ENCODE results near the gene C1QL4. TPM values are rescaled to one million over a fixed set of nuclear protein-coding genes. Genes with fewer than 3 reads are reported as not detected.
A peak's percentile ranks its signal among the peaks of the same experiment; 100 is the strongest.

Gene C1QL4
- polyA plus RNA-seq, 3 donors = not detected

DNA sequence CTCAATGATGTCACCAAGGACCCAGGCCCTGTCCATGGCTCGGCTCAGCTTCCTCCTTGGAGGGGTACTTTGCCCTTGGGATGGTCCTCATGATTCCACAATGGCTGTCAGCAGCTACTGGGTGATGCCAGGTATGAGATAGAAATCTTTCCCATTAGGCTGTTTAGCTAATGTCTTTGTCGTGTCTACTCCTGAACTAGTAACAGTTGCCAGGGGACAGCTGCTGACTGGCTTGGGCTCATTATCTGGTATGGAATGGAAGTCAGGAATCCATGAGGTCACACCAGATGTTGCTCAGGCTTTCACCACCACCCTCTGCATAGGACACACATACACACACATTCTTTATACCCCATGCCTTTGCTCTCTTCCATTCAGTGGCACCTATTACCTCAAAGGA, 32.8 kb downstream of the C1QL4 start:
- WGBS (ENCODE audit: insufficient coverage) = 100% methylated on average over 1 of the region's 2 CpGs
- Mint-ChIP-seq H3K4me3 (no peak overlapping the region), H3K36me3 (no peaks in the 10 kb centered on the region), H3K27me3 (ENCODE audit: low read depth in 3 of 3) (peaks cover 15 to 35% (median 26%) of the 10 kb centered on the region in 3 donors), H3K27ac (no peak overlapping the region), H3K4me1 (peaks cover 6% of the 10 kb centered on the region), H3K9me3 (peaks cover 0 to 3% (median 0%) of the 10 kb centered on the region in 7 donors)
- Histone ChIP-seq H3K9me3 (replicated peaks in 1 of 2; ENCODE audit: control insufficient read depth in 1 of 2, insufficient read depth in 1 of 2, low read length in 2 of 2) (no peaks in the 10 kb centered on the region), H3K36me3 (replicated peaks in 1 of 2; ENCODE audit: control insufficient read depth in 1 of 2, insufficient read depth in 2 of 2, low read length in 2 of 2) (no peaks in the 10 kb centered on the region), H3K27ac (ENCODE audit: low read depth in 1 of 2, low read length in 2 of 2) (no peak overlapping the region), H3K4me1 (ENCODE audit: control insufficient read depth in 1 of 2, insufficient read depth in 2 of 2, low read length in 2 of 2) (no peaks in the 10 kb centered on the region), H3K27me3 (ENCODE audit: control insufficient read depth in 2 of 2, insufficient read depth in 2 of 2, low read length in 2 of 2) (peaks cover 0 to 17% of the 10 kb centered on the region in 2 donors), H3K4me3 (replicated peaks in 1 of 3; ENCODE audit: low read depth in 2 of 3, low read length in 3 of 3) (no peak overlapping the region), H2AFZ (ENCODE audit: insufficient read depth, low read depth, low read length, poor library complexity, severe bottlenecking) (no peak overlapping the region), H3K4me2 (replicated peaks; ENCODE audit: extremely low read depth, low read length, poor library complexity, severe bottlenecking) (no peak overlapping the region), H4K20me1 (ENCODE audit: insufficient read depth, low read length) (no peaks in the 10 kb centered on the region), H3K9ac (ENCODE audit: insufficient read depth, low read length, poor library complexity, severe bottlenecking) (no peak overlapping the region), H3K79me2 (ENCODE audit: insufficient read depth, low read length) (no peaks in the 10 kb centered on the region)
- TF ChIP-seq, protein P1, sequence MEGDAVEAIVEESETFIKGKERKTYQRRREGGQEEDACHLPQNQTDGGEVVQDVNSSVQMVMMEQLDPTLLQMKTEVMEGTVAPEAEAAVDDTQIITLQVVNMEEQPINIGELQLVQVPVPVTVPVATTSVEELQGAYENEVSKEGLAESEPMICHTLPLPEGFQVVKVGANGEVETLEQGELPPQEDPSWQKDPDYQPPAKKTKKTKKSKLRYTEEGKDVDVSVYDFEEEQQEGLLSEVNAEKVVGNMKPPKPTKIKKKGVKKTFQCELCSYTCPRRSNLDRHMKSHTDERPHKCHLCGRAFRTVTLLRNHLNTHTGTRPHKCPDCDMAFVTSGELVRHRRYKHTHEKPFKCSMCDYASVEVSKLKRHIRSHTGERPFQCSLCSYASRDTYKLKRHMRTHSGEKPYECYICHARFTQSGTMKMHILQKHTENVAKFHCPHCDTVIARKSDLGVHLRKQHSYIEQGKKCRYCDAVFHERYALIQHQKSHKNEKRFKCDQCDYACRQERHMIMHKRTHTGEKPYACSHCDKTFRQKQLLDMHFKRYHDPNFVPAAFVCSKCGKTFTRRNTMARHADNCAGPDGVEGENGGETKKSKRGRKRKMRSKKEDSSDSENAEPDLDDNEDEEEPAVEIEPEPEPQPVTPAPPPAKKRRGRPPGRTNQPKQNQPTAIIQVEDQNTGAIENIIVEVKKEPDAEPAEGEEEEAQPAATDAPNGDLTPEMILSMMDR (IDR thresholded peaks at IDR 0.05) = no peak
- intact Hi-C loops (cut with micrococcal nuclease) = no loop called here
- DNase-seq = no peak

DNA sequence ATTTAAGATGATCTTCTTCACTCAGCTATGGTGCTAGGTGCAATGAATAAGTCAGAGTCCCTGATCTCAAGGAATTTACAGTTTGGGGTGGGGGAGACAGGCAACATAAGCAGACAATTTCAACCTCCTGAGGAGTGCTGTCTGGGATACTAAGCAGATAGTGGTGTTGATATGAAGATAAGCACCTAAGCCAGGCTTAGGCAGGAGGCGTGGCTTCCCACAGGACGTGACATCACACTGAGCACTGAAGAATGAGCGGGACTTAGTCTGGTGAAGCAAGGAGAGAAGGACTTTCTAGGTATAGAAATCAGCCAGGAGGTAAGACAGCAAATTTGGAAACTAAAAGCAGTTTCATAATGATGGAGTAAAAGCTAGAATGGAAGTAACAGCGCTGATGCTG, 35.2 kb downstream of the C1QL4 start:
- H4K20me1 ChIP-seq (ENCODE audit: insufficient read depth, low read length) = no peaks in the 10 kb centered on the region
- H3K27me3 ChIP-seq (ENCODE audit: control insufficient read depth in 2 of 2, insufficient read depth in 2 of 2, low read length in 2 of 2) = peaks cover 15 to 36% of the 10 kb centered on the region in 2 donors
- WGBS (ENCODE audit: insufficient coverage) = 77% methylated on average over 3 of the region's 4 CpGs
- Mint-ChIP-seq H3K9me3 (peaks cover 0 to 13% (median 3%) of the 10 kb centered on the region in 7 donors), H3K4me3 (peak overlapping the region in 1 of 2 donors; percentile 49), H3K27me3 (ENCODE audit: low read depth in 3 of 3) (peaks cover 36 to 52% (median 38%) of the 10 kb centered on the region in 3 donors), H3K4me1 (peaks cover 25% of the 10 kb centered on the region), H3K27ac (peak overlapping the region in 1 of 7 donors; percentile 66), H3K36me3 (peaks cover 0 to 8% of the 10 kb centered on the region in 2 donors)
- H2AFZ ChIP-seq (ENCODE audit: insufficient read depth, low read depth, low read length, poor library complexity, severe bottlenecking) = no peak overlapping the region
- peaks cover 0 to under 1% of the 10 kb centered on the region in 2 donors for H3K9me3 ChIP-seq (replicated peaks in 1 of 2; ENCODE audit: control insufficient read depth in 1 of 2, insufficient read depth in 1 of 2, low read length in 2 of 2)
- no peak overlapping the region for H3K4me2 ChIP-seq (replicated peaks; ENCODE audit: extremely low read depth, low read length, poor library complexity, severe bottlenecking)
- H3K9ac ChIP-seq (ENCODE audit: insufficient read depth, low read length, poor library complexity, severe bottlenecking) = no peak overlapping the region
- intact Hi-C loops (cut with micrococcal nuclease) = no loop called here
- H3K79me2 ChIP-seq (ENCODE audit: insufficient read depth, low read length) = no peaks in the 10 kb centered on the region
- TF ChIP-seq, protein P1 (IDR thresholded peaks at IDR 0.05) = no peak
- H3K4me3 ChIP-seq (replicated peaks in 1 of 3; ENCODE audit: low read depth in 2 of 3, low read length in 3 of 3) = no peak overlapping the region
- no peak for DNase-seq
- H3K36me3 ChIP-seq (replicated peaks in 1 of 2; ENCODE audit: control insufficient read depth in 1 of 2, insufficient read depth in 2 of 2, low read length in 2 of 2) = no peaks in the 10 kb centered on the region
- H3K4me1 ChIP-seq (ENCODE audit: control insufficient read depth in 1 of 2, insufficient read depth in 2 of 2, low read length in 2 of 2) = peaks cover 11 to 12% of the 10 kb centered on the region in 2 donors
- H3K27ac ChIP-seq (ENCODE audit: low read depth in 1 of 2, low read length in 2 of 2) = no peak overlapping the region

Measured in CD14-positive monocyte (primary cell).